ENCODE results near the gene ABCA3. TPM values are rescaled to one million over a fixed set of nuclear protein-coding genes. Genes with fewer than 3 reads are reported as not detected.

Gene ABCA3
- total and polyA plus RNA-seq, 2 donors (not counting 1 experiment from before 2014, with no cell fraction given) = 1.7 to 6.1 TPM

GRCh38 chr16:2277466-2278271 lies 62.9 kb downstream of the ABCA3 start:
- H2AFZ ChIP-seq (ENCODE audit: low read length) = no peak overlapping the region
- DNase-seq (ENCODE audit: low read depth in 2 of 2) = no peak
- no peaks in the 10 kb centered on the region for H3K9me3 ChIP-seq (ENCODE audit: control insufficient read depth, insufficient read depth, low read depth, low read length)
- no peaks in the 10 kb centered on the region for H4K20me1 ChIP-seq (ENCODE audit: control insufficient read depth, extremely low read depth, insufficient read depth, low read length)
- no peak overlapping the region for H3K27ac ChIP-seq (ENCODE audit: insufficient read depth, low read length)
- H3K27me3 ChIP-seq (ENCODE audit: control insufficient read depth, insufficient read depth, low read length) = no peaks in the 10 kb centered on the region
- H3K9ac ChIP-seq (ENCODE audit: insufficient read depth, low read length) = no peak overlapping the region
- H3K4me2 ChIP-seq (ENCODE audit: extremely low read depth, insufficient read depth, low read length) = no peak overlapping the region
- H3K79me2 ChIP-seq (ENCODE audit: control insufficient read depth, insufficient read depth, low read length) = no peaks in the 10 kb centered on the region
- no peaks in the 10 kb centered on the region for H3K4me1 ChIP-seq (ENCODE audit: control insufficient read depth, extremely low read depth, insufficient read depth, low read length)
- no peaks in the 10 kb centered on the region for H3K36me3 ChIP-seq (ENCODE audit: control insufficient read depth, insufficient read depth, low read length)
- TF ChIP-seq EZH2 (IDR thresholded peaks at IDR 0.05; ENCODE audit: low read length, missing control alignments) (no peak), CTCF (conservative IDR thresholded peaks at IDR 0.05 in 1 of 2, IDR thresholded peaks at IDR 0.05 in 1 of 2; ENCODE audit: low read depth in 1 of 2, low read length in 2 of 2) (no peak)
- H3K4me3 ChIP-seq (replicated peaks in 1 of 4; ENCODE audit: control extremely low read depth in 1 of 4, insufficient read depth in 1 of 4, low read depth in 3 of 4, low read length in 4 of 4) = no peak overlapping the region

DNA sequence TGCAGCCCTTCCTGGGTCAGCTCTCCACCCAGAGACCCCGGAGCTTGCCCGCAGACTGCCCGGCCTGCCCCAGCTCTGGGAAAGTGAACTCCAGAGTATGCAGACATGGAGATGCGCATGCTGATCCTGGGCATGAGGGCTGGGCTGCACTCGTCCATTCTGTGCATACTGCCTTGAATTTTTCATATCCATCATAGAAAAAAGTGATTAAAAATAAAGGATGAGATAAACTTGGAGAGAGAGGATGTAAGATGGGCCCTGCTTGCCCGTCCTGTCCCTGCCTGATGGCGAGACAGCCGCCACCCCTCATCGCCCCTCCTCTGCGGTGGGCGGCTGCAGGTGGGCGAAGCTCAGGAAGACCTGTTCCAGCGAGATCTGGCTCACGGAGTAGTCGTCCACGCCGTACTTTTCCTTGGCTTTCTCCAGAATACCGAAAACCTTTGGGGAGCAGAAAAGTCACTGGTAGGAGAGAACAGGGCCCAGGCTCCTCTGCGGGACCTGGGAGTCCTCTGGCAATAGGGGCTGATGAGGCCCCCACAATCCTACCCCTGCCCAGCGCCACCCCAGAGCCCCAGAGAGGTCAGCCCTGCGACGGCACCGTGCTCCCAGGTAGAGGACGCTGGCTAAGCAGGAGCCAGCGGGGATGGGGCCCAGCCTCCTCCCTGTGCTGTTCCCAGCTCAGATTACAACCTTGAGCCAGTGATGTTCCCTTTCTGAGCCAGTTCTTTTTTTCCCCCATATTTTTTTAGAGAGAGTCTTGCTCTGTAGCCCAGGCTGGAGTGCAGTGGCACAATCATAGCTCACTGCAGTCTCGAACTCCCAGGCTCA lies 63.9 kb downstream of the ABCA3 start:
- H3K4me2 ChIP-seq (ENCODE audit: extremely low read depth, insufficient read depth, low read length) = no peak overlapping the region
- H2AFZ ChIP-seq (ENCODE audit: low read length) = no peak overlapping the region
- no peak for TF ChIP-seq EZH2 (IDR thresholded peaks at IDR 0.05; ENCODE audit: low read length, missing control alignments)
- TF ChIP-seq CTCF (conservative IDR thresholded peaks at IDR 0.05 in 1 of 2, IDR thresholded peaks at IDR 0.05 in 1 of 2; ENCODE audit: low read depth in 1 of 2, low read length in 2 of 2) = no peak
- no peaks in the 10 kb centered on the region for H3K4me1 ChIP-seq (ENCODE audit: control insufficient read depth, extremely low read depth, insufficient read depth, low read length)
- H3K36me3 ChIP-seq (ENCODE audit: control insufficient read depth, insufficient read depth, low read length) = no peaks in the 10 kb centered on the region
- DNase-seq (ENCODE audit: low read depth in 2 of 2) = no peak
- no peaks in the 10 kb centered on the region for H3K79me2 ChIP-seq (ENCODE audit: control insufficient read depth, insufficient read depth, low read length)
- H3K27me3 ChIP-seq (ENCODE audit: control insufficient read depth, insufficient read depth, low read length) = no peaks in the 10 kb centered on the region
- H3K4me3 ChIP-seq (replicated peaks in 1 of 4; ENCODE audit: control extremely low read depth in 1 of 4, insufficient read depth in 1 of 4, low read depth in 3 of 4, low read length in 4 of 4) = no peak overlapping the region
- H3K9ac ChIP-seq (ENCODE audit: insufficient read depth, low read length) = no peak overlapping the region
- H3K27ac ChIP-seq (ENCODE audit: insufficient read depth, low read length) = no peak overlapping the region
- H3K9me3 ChIP-seq (ENCODE audit: control insufficient read depth, insufficient read depth, low read depth, low read length) = no peaks in the 10 kb centered on the region
- no peaks in the 10 kb centered on the region for H4K20me1 ChIP-seq (ENCODE audit: control insufficient read depth, extremely low read depth, insufficient read depth, low read length)

All from fibroblast of lung (primary cell).